ENCODE measurements around the gene BMP6. TPM values are rescaled to one million over a fixed set of nuclear protein-coding genes. Genes with fewer than 3 reads are reported as not detected.
"Not testable (repeated sequence)": the region's sequence is repeated elsewhere in the genome, so short reads cannot be mapped to it uniquely, and the experiment has no call there.

BMP6 gene
- total RNA-seq, 1 donor from 2014 or later: not detected

DNA sequence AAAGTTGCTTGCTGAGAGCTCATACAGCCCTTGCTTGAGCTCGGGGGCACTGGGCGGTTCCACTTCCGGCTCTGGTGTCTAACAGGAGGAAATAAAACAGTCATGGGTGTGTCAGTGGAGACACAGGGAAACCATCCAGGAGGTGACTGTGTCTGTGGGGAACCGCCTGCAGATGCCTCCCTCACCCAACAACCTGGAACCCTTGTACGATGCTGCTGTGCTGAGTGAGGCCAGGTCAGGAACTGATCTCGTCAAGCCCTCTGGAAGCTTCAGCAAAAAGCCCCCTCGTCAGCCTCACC lies 169.2 kb downstream of the BMP6 start:
- TF ChIP-seq, protein P1, sequence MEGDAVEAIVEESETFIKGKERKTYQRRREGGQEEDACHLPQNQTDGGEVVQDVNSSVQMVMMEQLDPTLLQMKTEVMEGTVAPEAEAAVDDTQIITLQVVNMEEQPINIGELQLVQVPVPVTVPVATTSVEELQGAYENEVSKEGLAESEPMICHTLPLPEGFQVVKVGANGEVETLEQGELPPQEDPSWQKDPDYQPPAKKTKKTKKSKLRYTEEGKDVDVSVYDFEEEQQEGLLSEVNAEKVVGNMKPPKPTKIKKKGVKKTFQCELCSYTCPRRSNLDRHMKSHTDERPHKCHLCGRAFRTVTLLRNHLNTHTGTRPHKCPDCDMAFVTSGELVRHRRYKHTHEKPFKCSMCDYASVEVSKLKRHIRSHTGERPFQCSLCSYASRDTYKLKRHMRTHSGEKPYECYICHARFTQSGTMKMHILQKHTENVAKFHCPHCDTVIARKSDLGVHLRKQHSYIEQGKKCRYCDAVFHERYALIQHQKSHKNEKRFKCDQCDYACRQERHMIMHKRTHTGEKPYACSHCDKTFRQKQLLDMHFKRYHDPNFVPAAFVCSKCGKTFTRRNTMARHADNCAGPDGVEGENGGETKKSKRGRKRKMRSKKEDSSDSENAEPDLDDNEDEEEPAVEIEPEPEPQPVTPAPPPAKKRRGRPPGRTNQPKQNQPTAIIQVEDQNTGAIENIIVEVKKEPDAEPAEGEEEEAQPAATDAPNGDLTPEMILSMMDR (IDR thresholded peaks at IDR 0.05): no peak
- H3K4me3 Mint-ChIP-seq (ENCODE audit: unreplicated experiment): no peak overlapping the region
- no peaks in the 10 kb centered on the region for H3K27me3 Mint-ChIP-seq (ENCODE audit: unreplicated experiment)
- no peaks in the 10 kb centered on the region for H3K4me1 Mint-ChIP-seq (ENCODE audit: unreplicated experiment)
- no peaks in the 10 kb centered on the region for H3K9me3 Mint-ChIP-seq (ENCODE audit: unreplicated experiment)
- DNase-seq (ENCODE audit: extremely low spot score, unreplicated experiment): no peak
- H3K36me3 Mint-ChIP-seq (ENCODE audit: unreplicated experiment): peaks cover 50% of the 10 kb centered on the region
- no peak overlapping the region for H3K27ac Mint-ChIP-seq (ENCODE audit: unreplicated experiment)

- DNase-seq (ENCODE audit: extremely low spot score, unreplicated experiment): no peak
- TF ChIP-seq, protein P1 (IDR thresholded peaks at IDR 0.05): no peak
- no peaks in the 10 kb centered on the region for H3K27me3 Mint-ChIP-seq (ENCODE audit: unreplicated experiment)
- H3K36me3 Mint-ChIP-seq (ENCODE audit: unreplicated experiment): peaks cover 48% of the 10 kb centered on the region
- H3K27ac Mint-ChIP-seq (ENCODE audit: unreplicated experiment): no peak overlapping the region
- no peaks in the 10 kb centered on the region for H3K9me3 Mint-ChIP-seq (ENCODE audit: unreplicated experiment)
- no peak overlapping the region for H3K4me3 Mint-ChIP-seq (ENCODE audit: unreplicated experiment)
- no peaks in the 10 kb centered on the region for H3K4me1 Mint-ChIP-seq (ENCODE audit: unreplicated experiment)
These were observed 170.6 kb downstream of the BMP6 start for GRCh38 chr6:7896465-7896987.

DNA sequence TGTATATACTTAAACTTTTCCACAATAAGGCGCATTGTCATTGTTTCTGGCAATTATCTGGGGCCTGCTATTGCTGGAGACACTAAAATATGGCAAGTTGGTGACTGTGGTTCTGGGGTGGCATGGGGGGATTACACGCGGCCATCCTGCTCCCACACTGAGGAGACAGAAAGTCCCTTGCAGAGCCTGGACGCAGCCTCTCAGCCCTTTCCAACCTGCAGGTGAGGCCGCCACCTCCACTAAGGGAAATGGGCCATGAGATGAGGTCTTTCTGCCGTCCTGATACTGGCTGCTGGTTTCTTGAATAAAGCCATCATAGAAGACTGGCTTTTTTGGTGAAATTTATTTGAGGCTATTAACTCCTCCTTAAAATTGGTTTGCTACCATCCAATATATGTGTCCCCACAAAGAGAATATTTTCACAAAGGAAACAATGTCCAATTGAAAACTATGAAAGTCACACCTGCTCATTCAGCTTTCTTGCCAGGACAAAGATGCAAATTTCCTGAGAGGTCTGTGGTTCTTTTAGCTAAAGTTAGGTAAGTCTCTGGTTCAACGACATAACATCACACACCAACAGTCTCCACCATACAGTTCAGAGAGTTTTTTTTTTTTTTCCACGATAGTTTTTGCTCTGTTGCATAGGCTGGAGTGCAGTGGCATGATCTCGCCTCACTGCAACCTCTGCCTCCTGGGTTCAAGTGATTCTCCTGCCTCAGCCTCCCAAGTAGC lies 171.7 kb downstream of the BMP6 start:
- H3K36me3 Mint-ChIP-seq (ENCODE audit: unreplicated experiment): peaks cover 43% of the 10 kb centered on the region
- H3K9me3 Mint-ChIP-seq (ENCODE audit: unreplicated experiment): no peaks in the 10 kb centered on the region

DNA sequence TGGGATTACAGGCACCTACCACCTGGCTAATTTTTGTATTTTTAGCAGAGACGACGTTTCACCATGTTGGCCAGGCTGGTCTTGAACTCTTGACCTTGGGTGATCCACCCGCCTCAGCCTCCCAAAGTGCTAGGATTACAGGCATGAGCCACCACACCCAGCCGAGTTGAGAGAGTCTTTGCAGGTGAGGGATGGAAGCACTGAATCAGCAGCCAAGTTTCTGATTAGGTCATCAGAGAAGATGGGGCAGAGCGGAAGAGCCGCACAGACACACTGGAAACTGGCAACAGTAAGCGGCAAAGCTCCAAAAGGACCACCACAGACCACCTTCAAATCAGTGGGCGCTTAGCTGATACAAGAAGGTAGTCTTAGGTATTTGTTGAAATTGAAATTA lies 172.3 kb downstream of the BMP6 start:
- not testable (repeated sequence) for H3K4me3 Mint-ChIP-seq (ENCODE audit: unreplicated experiment); DNase-seq (ENCODE audit: extremely low spot score, unreplicated experiment); H3K27me3 Mint-ChIP-seq (ENCODE audit: unreplicated experiment); H3K9me3 Mint-ChIP-seq (ENCODE audit: unreplicated experiment); H3K27ac Mint-ChIP-seq (ENCODE audit: unreplicated experiment); H3K4me1 Mint-ChIP-seq (ENCODE audit: unreplicated experiment)
- H3K36me3 Mint-ChIP-seq (ENCODE audit: unreplicated experiment): peaks cover 41% of the 10 kb centered on the region

More for the DNA sequence above, 171.7 kb downstream of the BMP6 start:
- H3K4me1 Mint-ChIP-seq (ENCODE audit: unreplicated experiment): no peaks in the 10 kb centered on the region
- no peak for DNase-seq (ENCODE audit: extremely low spot score, unreplicated experiment)
- no peak overlapping the region for H3K27ac Mint-ChIP-seq (ENCODE audit: unreplicated experiment)
- no peaks in the 10 kb centered on the region for H3K27me3 Mint-ChIP-seq (ENCODE audit: unreplicated experiment)
- TF ChIP-seq, protein P1 (IDR thresholded peaks at IDR 0.05): no peak
- no peak overlapping the region for H3K4me3 Mint-ChIP-seq (ENCODE audit: unreplicated experiment)

GRCh38 chr6:7899101-7899888 lies 173.4 kb downstream of the BMP6 start:
- H3K27me3 Mint-ChIP-seq (ENCODE audit: unreplicated experiment): no peaks in the 10 kb centered on the region
- TF ChIP-seq, protein P1 (IDR thresholded peaks at IDR 0.05): no peak
- no peaks in the 10 kb centered on the region for H3K4me1 Mint-ChIP-seq (ENCODE audit: unreplicated experiment)
- no peak overlapping the region for H3K27ac Mint-ChIP-seq (ENCODE audit: unreplicated experiment)
- DNase-seq (ENCODE audit: extremely low spot score, unreplicated experiment): no peak
- H3K4me3 Mint-ChIP-seq (ENCODE audit: unreplicated experiment): no peak overlapping the region
- H3K9me3 Mint-ChIP-seq (ENCODE audit: unreplicated experiment): no peaks in the 10 kb centered on the region
- H3K36me3 Mint-ChIP-seq (ENCODE audit: unreplicated experiment): peaks cover 40% of the 10 kb centered on the region
